ENCODE measurements around the gene SPAG9.

GRCh38 chr17:50924800-50925199, 195.9 kb downstream of the SPAG9 start:
- TF ChIP-seq CTCF (IDR thresholded peaks at IDR 0.05): no peak
- no peak for TF ChIP-seq POLR2A (IDR thresholded peaks at IDR 0.05)
